NCI-H1048 (cell line): ENCODE measurements around the gene SLCO1B1.
"Not testable (repeated sequence)": the region's sequence is repeated elsewhere in the genome, so short reads cannot be mapped to it uniquely, and the experiment has no call there.

Experiments used
- DNase-seq: peaks from one replicate; lab custom pipeline; 2025; lab: John Stamatoyannopoulos, UW

The SLCO1B1 gene

DNA sequence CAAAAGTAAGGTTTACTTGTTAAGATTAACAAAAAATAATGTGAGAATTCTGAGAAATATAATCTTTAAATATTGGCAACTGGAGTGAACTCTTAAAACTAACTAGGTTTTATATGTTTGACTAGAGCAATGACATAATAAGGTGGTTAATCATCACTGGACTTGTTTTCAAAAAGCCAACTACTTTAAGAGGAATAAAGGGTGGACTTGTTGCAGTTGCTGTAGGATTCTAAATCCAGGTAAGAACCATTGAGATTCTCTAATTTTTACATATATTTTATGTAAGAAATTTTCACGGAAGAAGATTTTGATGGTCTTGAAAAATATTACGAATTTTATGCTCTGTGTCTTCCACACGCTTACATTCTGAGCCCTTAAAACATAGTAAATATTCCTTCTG is at the start of gene SLCO1B1:
Gene SLCO1B1, plus strand, starts transcription at position 197 of the 400 bp plus-strand sequence. CDS start 10,381 bp downstream, outside the sequence.
- DNase-seq, result no peak

GRCh38 chr12:21084753-21085152 is 46.2 kb upstream of the SLCO1B1 start:
- not testable (repeated sequence) for DNase-seq

- DNase-seq, result no peak
Observed at GRCh38 chr12:21111732-21112131, 19.3 kb upstream of the SLCO1B1 start.

DNA sequence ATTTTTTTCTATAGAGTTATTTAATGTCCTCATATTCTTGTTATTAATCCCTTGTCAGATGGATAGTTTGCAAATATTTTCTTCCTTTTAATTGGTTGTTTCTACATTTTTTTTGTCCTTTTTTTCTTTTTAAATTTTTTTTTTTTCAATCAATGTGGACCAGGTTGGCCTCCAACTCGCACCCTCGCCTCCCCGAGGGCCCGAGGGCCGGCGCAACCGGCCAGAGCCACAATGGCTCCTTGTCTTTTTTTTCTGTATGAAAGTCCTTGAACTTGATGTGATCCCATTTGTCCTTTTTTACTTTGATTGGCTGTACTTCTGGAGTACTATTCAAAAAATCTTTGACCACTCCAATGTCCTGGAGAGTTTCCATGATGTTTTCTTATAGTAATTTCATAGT is 17.7 kb upstream of the SLCO1B1 start:
- no peak for DNase-seq

DNA sequence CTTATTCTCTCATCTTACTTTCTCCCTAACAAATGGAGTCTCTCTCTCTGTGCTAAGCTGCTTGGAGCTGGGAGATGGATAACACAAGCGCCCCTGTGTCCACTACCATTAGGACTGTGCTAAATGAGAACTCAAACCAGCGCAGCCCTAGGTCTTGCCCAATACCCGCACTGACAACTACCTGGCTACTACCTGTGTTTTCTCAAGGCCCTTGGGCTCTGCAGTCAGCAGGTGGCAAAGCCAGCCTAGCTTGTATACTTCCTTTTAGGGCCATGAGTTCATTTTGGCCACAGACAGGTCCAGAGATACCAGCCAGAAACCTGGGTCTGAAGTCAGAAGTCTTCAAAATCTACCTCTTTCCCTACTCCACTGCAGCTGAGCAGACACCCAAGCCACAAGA is 13.0 kb upstream of the SLCO1B1 start:
- DNase-seq, result no peak

DNA sequence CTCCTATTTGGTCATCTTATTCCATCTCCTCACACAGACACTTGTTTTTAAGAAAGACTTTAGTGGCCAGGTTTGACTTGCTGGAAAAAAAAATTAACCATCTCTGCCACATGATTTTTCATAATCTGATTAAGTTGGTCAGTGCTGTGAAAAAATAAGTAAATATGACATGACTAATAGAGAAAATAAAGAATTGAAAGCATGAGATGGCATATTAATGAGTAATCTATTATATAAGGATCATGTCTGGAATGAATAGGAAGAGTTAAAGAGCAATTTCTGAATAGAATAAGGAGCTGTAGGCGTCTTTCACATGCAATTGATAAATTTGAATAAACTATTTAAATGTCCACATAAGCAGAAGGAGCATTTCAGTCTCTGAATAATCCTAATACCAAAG is 12.2 kb upstream of the SLCO1B1 start:
- DNase-seq, result no peak

GRCh38 chr12:21129351-21129750 is 1.6 kb upstream of the SLCO1B1 start:
- no peak for DNase-seq

DNA sequence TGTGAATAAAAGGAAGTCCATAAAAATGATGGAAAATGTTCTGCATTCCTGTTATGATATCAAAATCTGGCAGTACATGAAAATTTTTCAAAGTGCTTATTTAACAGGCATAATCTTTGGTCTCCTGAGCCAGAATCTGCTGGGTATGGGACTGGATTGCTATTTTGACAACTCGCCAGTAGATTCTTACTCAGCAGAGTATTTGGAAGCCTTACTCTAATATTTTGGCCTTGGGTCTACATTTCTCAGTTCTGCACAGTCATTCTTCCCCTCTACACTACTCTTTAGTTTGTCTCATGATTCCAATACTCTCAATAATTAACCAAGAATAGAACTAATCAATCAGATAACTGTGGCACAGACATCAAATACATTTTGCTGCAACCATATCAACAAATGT is 1.1 kb upstream of the SLCO1B1 start:
- no peak for DNase-seq

- DNase-seq, result not testable (repeated sequence)
Observed at GRCh38 chr12:21137318-21137999, 6.5 kb downstream of the SLCO1B1 start.

GRCh38 chr12:21138016-21138415 is 7.0 kb downstream of the SLCO1B1 start:
- no peak for DNase-seq

- no peak for DNase-seq
Observed at GRCh38 chr12:21144309-21144708, 13.3 kb downstream of the SLCO1B1 start.

- not testable (repeated sequence) for DNase-seq
Observed at GRCh38 chr12:21149861-21150260, 18.9 kb downstream of the SLCO1B1 start.

DNA sequence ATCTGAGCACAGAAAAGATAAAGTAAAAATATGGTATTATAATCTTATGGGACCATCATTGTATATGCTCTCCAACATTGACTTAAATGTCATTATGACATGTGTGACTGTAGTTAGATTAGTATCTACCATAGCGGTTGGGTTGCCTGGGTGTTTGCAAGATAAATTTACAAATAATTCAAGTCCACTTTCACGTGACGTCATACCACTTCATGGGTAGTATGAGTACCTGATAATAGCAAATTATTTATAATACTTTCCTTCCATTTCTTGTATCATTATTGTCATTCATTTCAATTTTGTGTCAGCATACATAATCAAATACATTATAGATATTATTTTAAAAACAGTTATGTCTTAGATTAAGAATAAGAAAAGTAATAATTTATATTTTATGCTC is 20.2 kb downstream of the SLCO1B1 start:
- DNase-seq, result no peak

DNA sequence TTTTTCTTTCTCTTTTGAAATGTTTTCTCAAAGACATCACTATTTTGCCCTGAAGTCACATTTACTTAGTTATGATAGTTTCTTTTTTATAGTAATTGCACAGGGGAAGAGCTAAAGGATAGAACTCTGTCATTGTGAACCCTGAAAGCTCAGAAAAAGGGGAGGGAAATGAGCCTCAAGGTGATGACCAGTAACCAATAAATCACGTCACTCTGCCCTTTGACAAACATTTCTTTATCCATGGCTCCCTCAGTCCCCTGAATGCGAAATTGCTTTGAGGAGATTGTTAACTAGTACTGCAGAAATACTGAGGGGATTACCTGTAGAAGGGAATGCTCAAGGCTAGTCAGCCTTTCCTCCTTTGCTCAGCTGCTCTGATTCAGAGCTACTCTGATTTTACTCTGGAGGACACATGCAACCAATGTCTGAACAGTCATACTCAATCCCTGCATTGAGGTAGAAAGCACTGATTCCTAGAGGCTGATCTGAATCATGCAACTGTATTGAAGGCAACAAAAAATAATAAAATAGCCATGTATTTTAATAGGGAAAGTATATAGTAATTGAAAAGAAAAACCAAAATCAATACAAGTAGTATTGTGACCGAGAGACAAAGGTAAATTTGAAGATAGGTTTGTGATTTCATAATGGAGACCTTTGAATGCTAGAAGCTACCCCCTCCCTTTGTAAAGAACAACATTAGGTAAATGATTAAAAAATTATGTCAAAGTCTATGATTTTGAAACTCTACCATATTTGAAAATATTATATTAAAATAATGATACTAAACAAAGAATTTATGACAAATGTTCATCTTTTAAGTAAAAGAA is 24.7 kb downstream of the SLCO1B1 start:
- DNase-seq, result no peak

GRCh38 chr12:21165048-21165447 is 34.1 kb downstream of the SLCO1B1 start:
- DNase-seq, result no peak

- peak; percentile 0 for DNase-seq
Observed at GRCh38 chr12:21169878-21170472, 39.0 kb downstream of the SLCO1B1 start.

GRCh38 chr12:21172079-21172478 is 41.1 kb downstream of the SLCO1B1 start:
- no peak for DNase-seq

GRCh38 chr12:21183721-21184275 is 52.8 kb downstream of the SLCO1B1 start:
- no peak for DNase-seq

GRCh38 chr12:21190016-21190415 is 59.0 kb downstream of the SLCO1B1 start:
- DNase-seq, result no peak

DNA sequence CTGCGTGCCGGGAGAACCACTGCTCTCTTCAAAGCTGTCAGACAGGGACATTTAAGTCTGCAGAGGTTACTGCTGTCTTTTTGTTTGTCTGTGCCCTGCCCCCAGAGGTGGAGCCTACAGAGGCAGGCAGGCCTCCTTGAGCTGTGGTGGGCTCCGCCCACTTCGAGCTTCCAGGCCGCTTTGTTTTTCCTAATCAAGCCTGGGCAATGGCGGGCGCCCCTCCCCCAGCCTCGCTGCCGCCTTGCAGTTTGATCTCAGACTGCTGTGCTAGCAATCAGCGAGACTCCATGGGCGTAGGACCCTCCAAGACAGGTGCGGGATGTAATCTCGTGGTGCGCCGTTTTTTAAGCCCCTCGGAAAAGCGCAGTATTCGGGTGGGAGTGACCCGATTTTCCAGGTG is 83.4 kb downstream of the SLCO1B1 start:
- DNase-seq, result not testable (repeated sequence)

- DNase-seq, result no peak
Observed at GRCh38 chr12:21219206-21219605, 88.2 kb downstream of the SLCO1B1 start.

DNA sequence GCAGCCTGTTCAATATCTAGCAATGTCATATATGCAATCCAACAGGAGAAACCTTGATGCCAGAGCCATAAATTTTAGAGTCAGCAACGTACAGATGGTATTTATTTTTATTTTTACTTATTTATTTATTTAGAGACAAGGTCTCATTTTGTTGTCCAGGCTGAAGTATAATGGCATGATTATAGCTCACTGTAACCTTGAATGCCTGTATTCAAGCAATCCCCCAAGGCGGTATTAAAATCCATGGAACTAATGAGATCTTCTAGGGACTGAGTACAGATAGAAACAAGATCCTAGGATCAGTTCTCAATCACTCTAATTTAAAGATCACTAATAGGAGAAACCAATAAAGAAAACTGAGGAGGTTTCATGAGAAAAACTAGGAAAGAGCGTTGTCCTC is 89.3 kb downstream of the SLCO1B1 start:
- DNase-seq, result no peak

DNA sequence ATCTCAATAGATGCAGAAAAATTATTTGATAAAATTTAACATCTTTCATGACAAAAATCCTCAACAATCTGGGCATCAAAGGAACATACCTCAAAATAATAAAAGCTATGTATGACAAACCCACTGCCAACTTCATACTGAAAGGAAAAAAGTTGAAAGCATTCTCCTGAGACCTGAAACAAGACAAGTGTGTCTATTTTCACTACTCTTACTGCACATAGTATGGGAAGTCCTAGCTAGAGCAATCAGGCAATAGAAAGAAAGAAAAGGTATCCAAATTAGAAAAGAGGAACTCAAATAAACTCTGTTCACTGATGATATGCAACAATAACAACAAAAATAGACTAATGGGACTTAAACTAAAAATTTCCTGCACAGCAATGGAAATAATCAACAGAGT is 90.1 kb downstream of the SLCO1B1 start:
- DNase-seq, result no peak
